Measurements from ENCODE around the gene KCNAB1. TPM values are rescaled to one million over a fixed set of nuclear protein-coding genes. Genes with fewer than 3 reads are reported as not detected.

The KCNAB1 gene
- total RNA-seq, 1 experiment from 2014 or later, result not detected

- ATAC-seq, result no peak
- no peak for DNase-seq
- H3K9me2 ChIP-seq (replicated peaks; ENCODE audit: low read length), result no peaks in the 10 kb centered on the region
- no peak overlapping the region for H3K9ac ChIP-seq (ENCODE audit: low read length)
- H3K4me2 ChIP-seq (ENCODE audit: low read length), result no peak overlapping the region
- BruUV-seq (replicated peaks), result no TSS peak
- no peak overlapping the region for H3K4me3 ChIP-seq (ENCODE audit: low read length)
- H3K27ac ChIP-seq (ENCODE audit: low read length), result no peak overlapping the region
- H3K9me3 ChIP-seq (ENCODE audit: low read length), result no peaks in the 10 kb centered on the region
- ChIA-PET CTCF (no interaction called here), POLR2A (ENCODE audit: unreplicated experiment) (no interaction called here)
- no peaks in the 10 kb centered on the region for H3K4me1 ChIP-seq (ENCODE audit: insufficient read depth, low read length)
- intact Hi-C loops (cut with micrococcal nuclease), result no loop called here
- H3K27me3 ChIP-seq (ENCODE audit: low read length), result peaks cover 18% of the 10 kb centered on the region
- no peaks in the 10 kb centered on the region for H4K20me1 ChIP-seq (ENCODE audit: low read length)
- no peaks in the 10 kb centered on the region for H3K79me2 ChIP-seq (ENCODE audit: low read length)
- no peaks in the 10 kb centered on the region for H3K36me3 ChIP-seq (ENCODE audit: low read depth, low read length)
- H3F3A ChIP-seq (ENCODE audit: low read length, unreplicated experiment), result no peaks in the 10 kb centered on the region
- no peak overlapping the region for H2AFZ ChIP-seq (ENCODE audit: low read length)
- no peak for TF ChIP-seq EZH2phosphoT487 (IDR thresholded peaks at IDR 0.05; ENCODE audit: borderline replicate concordance, low read length)
- no peak for TF ChIP-seq EZH2 (IDR thresholded peaks at IDR 0.05; ENCODE audit: low read length, unreplicated experiment)
- TF ChIP-seq CTCF (conservative IDR thresholded peaks at IDR 0.05; ENCODE audit: low read depth, low read length), result no peak
These were observed 50.2 kb downstream of the KCNAB1 start for GRCh38 chr3:156170571-156170970.

- no peaks in the 10 kb centered on the region for H4K20me1 ChIP-seq (ENCODE audit: low read length)
- no peaks in the 10 kb centered on the region for H3K9me3 ChIP-seq (ENCODE audit: low read length)
- H3K4me1 ChIP-seq (ENCODE audit: insufficient read depth, low read length), result no peaks in the 10 kb centered on the region
- H3K79me2 ChIP-seq (ENCODE audit: low read length), result no peaks in the 10 kb centered on the region
- ChIA-PET POLR2A (ENCODE audit: unreplicated experiment) (no interaction called here), CTCF (no interaction called here)
- no peak overlapping the region for H3K4me3 ChIP-seq (ENCODE audit: low read length)
- H3K9ac ChIP-seq (ENCODE audit: low read length), result no peak overlapping the region
- DNase-seq (no peak), ATAC-seq (no peak)
- H3K27ac ChIP-seq (ENCODE audit: low read length), result no peak overlapping the region
- no peak overlapping the region for H3K4me2 ChIP-seq (ENCODE audit: low read length)
- intact Hi-C loops (cut with micrococcal nuclease), result no loop called here
- no peaks in the 10 kb centered on the region for H3F3A ChIP-seq (ENCODE audit: low read length, unreplicated experiment)
- no peak overlapping the region for H2AFZ ChIP-seq (ENCODE audit: low read length)
- TF ChIP-seq EZH2 (IDR thresholded peaks at IDR 0.05; ENCODE audit: low read length, unreplicated experiment), result no peak
- no peak for TF ChIP-seq CTCF (conservative IDR thresholded peaks at IDR 0.05; ENCODE audit: low read depth, low read length)
- TF ChIP-seq EZH2phosphoT487 (IDR thresholded peaks at IDR 0.05; ENCODE audit: borderline replicate concordance, low read length), result no peak
- no TSS peak for BruUV-seq (replicated peaks)
- no peaks in the 10 kb centered on the region for H3K36me3 ChIP-seq (ENCODE audit: low read depth, low read length)
- H3K9me2 ChIP-seq (replicated peaks; ENCODE audit: low read length), result no peaks in the 10 kb centered on the region
- peaks cover 18% of the 10 kb centered on the region for H3K27me3 ChIP-seq (ENCODE audit: low read length)
These were observed 51.2 kb downstream of the KCNAB1 start for GRCh38 chr3:156171281-156172267.

GRCh38 chr3:156172536-156172935, 52.2 kb downstream of the KCNAB1 start:
- Histone ChIP-seq H3F3A (ENCODE audit: low read length, unreplicated experiment) (no peaks in the 10 kb centered on the region), H3K9me2 (replicated peaks; ENCODE audit: low read length) (no peaks in the 10 kb centered on the region), H4K20me1 (ENCODE audit: low read length) (no peaks in the 10 kb centered on the region), H3K9ac (ENCODE audit: low read length) (no peak overlapping the region), H3K4me3 (ENCODE audit: low read length) (no peak overlapping the region), H3K4me2 (ENCODE audit: low read length) (no peak overlapping the region), H3K27me3 (ENCODE audit: low read length) (peaks cover 12% of the 10 kb centered on the region; the same call in 1 of the 2 replicates), H3K9me3 (ENCODE audit: low read length) (no peaks in the 10 kb centered on the region), H3K4me1 (ENCODE audit: insufficient read depth, low read length) (no peaks in the 10 kb centered on the region), H2AFZ (ENCODE audit: low read length) (no peak overlapping the region), H3K79me2 (ENCODE audit: low read length) (no peaks in the 10 kb centered on the region), H3K27ac (ENCODE audit: low read length) (no peak overlapping the region), H3K36me3 (ENCODE audit: low read depth, low read length) (no peaks in the 10 kb centered on the region)
- intact Hi-C loops (cut with micrococcal nuclease), result no loop called here
- no TSS peak for BruUV-seq (replicated peaks)
- no peak for ATAC-seq
- ChIA-PET CTCF (no interaction called here), POLR2A (ENCODE audit: unreplicated experiment) (no interaction called here)
- no peak for DNase-seq
- no peak for TF ChIP-seq EZH2 (IDR thresholded peaks at IDR 0.05; ENCODE audit: low read length, unreplicated experiment)
- no peak for TF ChIP-seq EZH2phosphoT487 (IDR thresholded peaks at IDR 0.05; ENCODE audit: borderline replicate concordance, low read length)
- TF ChIP-seq CTCF (conservative IDR thresholded peaks at IDR 0.05; ENCODE audit: low read depth, low read length), result no peak

Data from PC-3 (cell line).